GM21515 (cell line): ENCODE results near the gene MELTF.

Source experiments
- ATAC-seq: cut with Tn5 transposase; IDR thresholded peaks from one replicate; pipeline ENCODE4 v1.9.1; 2021; ENCODE audit not compliant: unreplicated experiment

MELTF gene

GRCh38 chr3:197027151-197027895, 2.3 kb downstream of the MELTF start:
- no peak for ATAC-seq

DNA sequence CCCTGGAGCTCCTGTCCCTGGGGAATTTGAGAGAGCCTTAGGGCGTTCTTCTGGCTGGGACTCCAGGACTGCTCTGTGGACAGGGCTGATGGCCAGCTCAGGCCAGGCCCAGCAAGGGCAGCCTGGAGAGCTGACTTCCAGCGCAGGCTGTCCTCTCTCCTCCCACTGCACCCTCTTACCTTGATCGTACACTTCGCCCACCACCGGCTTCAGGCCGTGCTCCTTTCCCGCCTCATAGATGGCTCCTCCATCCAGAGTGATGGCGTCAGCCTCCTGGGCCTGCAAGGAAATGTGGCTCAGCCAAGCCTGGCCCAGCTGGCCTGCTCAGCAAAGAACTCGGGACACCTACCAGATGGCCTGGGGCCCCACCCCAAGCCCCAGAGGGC, 3.1 kb downstream of the MELTF start:
- ATAC-seq = no peak

DNA sequence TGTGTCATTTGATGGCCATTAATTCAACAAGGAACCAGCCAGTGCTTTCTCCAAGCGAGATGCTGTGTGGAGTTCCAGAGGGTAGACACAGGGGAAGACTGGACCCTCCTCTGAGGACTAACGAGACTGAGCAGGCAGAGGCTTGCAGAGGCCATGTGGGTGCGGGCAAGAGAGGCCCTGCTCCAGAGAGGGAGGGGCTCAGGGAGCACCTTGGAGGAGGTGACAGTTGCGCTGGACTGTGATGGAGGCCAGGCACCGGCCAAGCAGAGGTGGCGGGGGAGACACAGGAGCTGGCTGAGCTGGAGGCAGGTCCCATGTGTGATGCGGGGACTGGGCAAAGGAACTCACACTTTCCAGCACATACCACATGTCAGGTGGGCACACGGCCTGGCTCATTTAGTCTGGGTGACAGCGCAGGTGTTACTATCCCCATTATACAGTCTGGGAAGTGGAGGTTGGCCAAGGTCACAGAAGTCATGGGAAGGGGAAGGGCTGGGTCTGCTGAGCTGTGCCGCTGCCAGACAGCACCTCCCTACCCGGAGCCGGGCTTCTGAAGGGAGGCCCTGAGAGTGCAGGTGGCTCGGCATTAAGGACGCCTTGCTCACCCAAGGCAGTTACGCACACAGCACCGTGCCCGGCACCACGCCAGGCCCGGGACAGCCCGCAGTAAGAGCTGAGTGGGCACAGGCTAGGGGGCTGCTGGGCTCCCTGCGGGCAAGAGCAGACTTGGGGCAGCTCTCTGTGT, 3.7 kb downstream of the MELTF start:
- ATAC-seq = no peak

DNA sequence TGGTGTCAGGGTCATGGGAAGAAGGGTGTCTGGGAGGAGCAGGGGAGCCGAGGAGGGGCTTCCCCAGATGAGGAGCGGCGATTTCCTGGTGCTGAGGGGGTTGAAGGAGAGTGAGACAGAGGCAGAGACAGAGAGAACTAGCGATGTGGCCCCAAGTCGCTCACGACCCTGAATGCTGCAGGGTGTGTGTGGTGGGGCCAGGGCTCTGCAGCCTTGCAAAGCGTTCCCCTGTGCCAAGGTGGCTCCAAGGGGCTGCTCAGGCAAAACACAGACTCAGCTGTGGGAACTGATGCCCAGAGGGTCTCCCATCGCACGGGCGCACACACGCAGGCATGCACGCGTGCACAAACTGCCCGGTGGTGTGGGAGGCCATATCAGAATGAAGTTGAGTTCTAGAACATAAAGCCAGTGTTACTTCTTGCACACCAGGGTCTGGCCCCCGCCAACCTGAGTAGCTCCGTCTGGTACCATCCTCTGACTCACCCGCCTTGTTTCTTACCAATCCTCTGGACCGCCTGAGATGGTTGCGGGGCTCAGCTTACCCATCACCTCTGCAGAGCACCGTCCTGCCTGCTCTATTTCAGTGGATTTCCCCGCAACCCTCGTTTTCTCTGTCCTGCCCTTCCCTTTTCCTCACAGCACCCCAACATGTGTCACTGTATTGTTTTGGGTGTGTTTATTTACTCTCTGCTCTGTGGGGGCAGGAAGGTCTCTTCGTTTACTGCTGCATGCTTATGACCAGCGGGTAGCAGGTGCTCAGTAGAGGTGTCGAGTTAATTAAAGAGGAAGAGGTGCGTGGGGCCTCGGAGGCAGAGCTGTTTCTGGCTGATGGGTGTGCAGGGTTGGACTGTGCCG, 4.5 kb downstream of the MELTF start:
- no peak for ATAC-seq

GRCh38 chr3:197023998-197024651, 5.5 kb downstream of the MELTF start:
- ATAC-seq = no peak

- ATAC-seq = no peak
Measured at GRCh38 chr3:197023241-197023997, 6.2 kb downstream of the MELTF start.

DNA sequence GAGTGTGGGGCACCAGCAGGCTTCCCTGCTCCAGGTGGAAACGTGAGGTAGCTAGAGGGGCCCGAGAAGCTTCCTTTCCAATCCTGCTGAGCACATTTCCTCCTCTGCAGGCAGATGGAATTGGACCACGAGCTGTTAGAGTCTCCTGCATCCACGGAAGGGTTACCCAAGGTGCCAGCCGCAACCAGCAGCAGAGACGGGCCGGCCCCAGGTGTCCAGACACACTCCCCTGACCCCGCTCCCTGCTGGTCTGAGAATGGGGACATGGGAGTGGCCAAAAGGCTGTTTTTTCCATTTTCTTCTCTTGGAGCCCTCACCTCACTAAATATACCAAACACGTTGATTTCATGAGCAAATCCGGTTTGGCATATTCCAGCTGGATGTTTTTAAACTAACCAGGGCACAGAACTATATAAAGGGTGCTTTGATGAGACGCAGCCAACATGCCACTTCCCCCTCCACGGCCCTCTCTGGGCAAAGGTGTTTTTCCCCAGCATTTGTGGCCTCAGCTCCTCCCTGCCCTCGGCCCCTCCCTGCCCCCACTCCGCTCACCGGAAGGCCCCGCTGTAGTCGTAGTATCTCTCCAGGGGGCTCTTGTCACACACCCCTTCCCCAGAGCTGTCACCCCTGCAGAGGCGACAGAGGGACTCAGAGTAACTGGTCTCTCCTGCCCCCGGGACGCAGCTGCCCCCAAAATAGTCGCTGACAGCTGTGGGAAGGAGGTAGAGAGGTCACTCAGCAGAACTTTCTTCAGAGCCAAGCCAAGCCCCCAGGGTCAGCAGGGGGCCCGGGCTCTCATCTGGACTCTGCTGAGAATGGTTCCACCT, 7.0 kb downstream of the MELTF start:
- ATAC-seq = no peak

GRCh38 chr3:197021729-197022404, 7.8 kb downstream of the MELTF start:
- no peak for ATAC-seq

GRCh38 chr3:197021231-197021630, 8.4 kb downstream of the MELTF start:
- no peak for ATAC-seq

- no peak for ATAC-seq
Measured at GRCh38 chr3:197019535-197019934, 10.1 kb downstream of the MELTF start.

DNA sequence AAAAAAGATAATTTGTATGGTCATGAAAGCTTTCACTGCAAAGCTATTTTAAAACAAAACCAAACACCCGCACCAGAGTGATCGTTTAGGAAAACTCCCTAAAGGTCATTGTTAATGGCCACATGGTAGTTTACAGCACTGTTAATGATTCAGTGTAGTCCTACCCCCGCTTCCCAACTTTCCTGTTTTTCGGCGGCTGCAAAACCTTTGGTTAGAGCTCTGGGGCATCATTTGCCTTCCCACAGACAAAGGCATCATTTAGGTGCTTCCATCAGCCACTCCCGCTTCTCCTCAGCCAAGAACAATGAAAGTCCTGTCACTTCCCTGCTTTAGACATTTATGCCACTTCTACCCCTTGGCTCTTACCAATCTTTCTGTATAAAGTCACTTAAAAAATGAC, 10.6 kb downstream of the MELTF start:
- ATAC-seq = no peak

GRCh38 chr3:197017003-197017402, 12.6 kb downstream of the MELTF start:
- ATAC-seq = no peak

GRCh38 chr3:197015790-197016736, 13.6 kb downstream of the MELTF start:
- no peak for ATAC-seq

DNA sequence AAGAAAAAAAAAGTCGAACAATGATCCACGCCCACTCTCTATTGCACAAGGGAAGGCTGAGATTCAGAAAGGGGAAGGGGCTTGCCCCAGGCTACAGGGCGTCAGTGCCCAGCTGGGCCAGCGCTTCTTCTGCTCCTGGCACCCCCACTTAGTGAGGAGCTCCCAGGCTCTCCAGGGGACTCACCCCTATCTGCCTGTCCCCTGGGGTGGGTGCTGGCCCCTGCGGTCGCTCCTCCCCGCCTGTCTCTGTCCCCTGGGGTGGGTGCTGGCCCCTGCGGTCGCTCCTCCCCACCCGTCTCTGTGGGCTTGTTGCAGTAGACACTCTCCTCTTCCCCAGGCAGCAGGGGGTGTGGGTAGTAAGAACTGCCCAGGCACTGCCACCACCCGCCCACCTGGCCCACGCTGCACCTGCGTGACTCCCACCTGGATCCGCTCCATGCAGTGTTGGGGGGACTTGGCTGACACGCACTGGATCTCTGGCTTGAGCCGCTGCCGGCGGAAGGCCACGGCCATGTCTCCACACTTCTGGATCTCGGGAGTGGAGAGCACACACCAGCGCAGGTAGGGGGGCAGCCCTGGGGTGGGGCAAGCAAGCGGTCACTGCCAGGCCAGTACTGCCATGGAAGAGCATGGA, 14.6 kb downstream of the MELTF start:
- ATAC-seq = no peak

DNA sequence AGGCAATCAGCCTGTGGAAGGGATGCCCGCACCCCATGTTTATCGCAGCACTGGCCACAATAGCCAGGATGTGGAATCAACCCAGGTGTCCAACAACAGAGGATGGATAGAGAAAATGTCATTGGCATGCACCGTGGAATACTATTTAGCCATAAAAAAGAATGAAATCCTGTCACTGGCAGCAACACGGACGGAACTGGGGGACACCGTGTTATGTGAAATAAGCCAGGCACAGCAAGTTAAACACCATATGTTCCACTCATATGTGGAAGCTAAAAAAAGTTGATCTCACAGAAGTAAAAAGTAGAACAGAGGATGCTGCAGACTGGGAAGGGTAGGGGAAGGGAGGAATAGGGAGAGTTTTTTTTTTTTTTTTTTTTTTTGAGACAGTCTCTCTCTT, 15.6 kb downstream of the MELTF start:
- no peak for ATAC-seq

- no peak for ATAC-seq
Measured at GRCh38 chr3:197012540-197012883, 17.1 kb downstream of the MELTF start.

DNA sequence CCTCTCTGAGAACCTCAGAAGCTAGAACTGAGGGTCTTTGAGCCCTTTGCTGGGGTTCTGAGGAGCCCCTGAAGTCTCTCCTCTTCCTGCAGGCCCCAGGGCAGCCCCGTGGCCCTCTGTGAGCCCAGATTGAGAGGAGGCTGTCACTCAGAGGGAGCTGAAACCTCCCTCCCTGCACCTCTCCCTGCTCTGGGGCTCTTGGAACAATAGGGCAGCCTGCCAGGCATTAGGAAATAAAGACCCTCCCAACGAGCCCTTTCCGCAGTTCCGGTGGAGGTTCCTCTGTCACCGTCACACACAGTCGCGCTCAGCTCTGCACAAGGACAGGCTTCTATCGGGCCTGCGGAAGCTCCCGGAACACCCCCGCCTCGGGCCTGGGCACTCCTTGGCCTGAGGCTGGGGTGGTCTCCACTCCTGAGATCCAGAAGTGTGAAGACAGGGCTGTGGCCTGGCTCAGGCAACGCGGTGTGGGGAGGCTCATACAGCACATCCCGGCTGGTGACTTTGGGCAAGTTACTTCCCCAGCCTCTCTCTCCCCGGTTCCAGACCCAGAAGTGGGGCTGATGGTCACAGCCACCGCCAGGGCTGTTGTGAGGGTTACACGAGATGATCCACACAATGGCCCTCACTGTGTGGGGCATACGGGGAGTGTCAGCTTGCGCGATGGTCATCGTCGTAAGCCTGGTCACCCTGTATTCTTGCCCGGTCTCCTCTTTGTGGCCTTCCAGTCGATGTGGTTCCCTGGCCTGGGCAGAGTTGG, 17.7 kb downstream of the MELTF start:
- ATAC-seq = no peak
